Stimulated activated CD4-positive, alpha-beta T cell treated with anti-CD3 and anti-CD28 coated beads, Interleukin-1b, Interleukin-23, amount 100 ng/mL, for 4 hours (primary cell): ENCODE data around the gene CDK5R1.
"Not testable (repeated sequence)": the region's sequence is repeated elsewhere in the genome, so short reads cannot be mapped to it uniquely, and the experiment has no call there.

Experiments
- DNase-seq, 2 donors: peaks; one replicate each; pipeline ENCODE4 v3.0.0-alpha.2; 2020; ENCODE audit warnings: low read depth in 2 of 2

CDK5R1 gene

GRCh38 chr17:32516940-32517701 lies 30.3 kb downstream of the CDK5R1 start:
- DNase-seq: no peak

- no peak for DNase-seq
Measured at GRCh38 chr17:32517982-32518381, 31.2 kb downstream of the CDK5R1 start.

GRCh38 chr17:32518646-32519227 lies 31.9 kb downstream of the CDK5R1 start:
- DNase-seq: no peak

GRCh38 chr17:32519228-32520103 lies 32.7 kb downstream of the CDK5R1 start:
- peak; percentile 27 to 36 for DNase-seq

- no peak for DNase-seq
Measured at GRCh38 chr17:32520104-32520701, 33.4 kb downstream of the CDK5R1 start.

GRCh38 chr17:32520737-32521404 lies 34.1 kb downstream of the CDK5R1 start:
- no peak for DNase-seq

- DNase-seq: no peak
Measured at GRCh38 chr17:32523017-32523680, 36.4 kb downstream of the CDK5R1 start.

GRCh38 chr17:32523827-32524552 lies 37.2 kb downstream of the CDK5R1 start:
- DNase-seq: no peak

GRCh38 chr17:32524553-32524880 lies 37.7 kb downstream of the CDK5R1 start:
- DNase-seq: not testable (repeated sequence)

- DNase-seq: no peak
Measured at GRCh38 chr17:32525122-32525521, 38.3 kb downstream of the CDK5R1 start.

GRCh38 chr17:32527146-32527545 lies 40.4 kb downstream of the CDK5R1 start:
- DNase-seq: no peak

- no peak for DNase-seq
Measured at GRCh38 chr17:32528825-32529224, 42.0 kb downstream of the CDK5R1 start.

- DNase-seq: no peak
Measured at GRCh38 chr17:32529604-32530003, 42.8 kb downstream of the CDK5R1 start.

- DNase-seq: no peak
Measured at GRCh38 chr17:32533296-32533695, 46.5 kb downstream of the CDK5R1 start.

GRCh38 chr17:32536736-32537643 lies 50.2 kb downstream of the CDK5R1 start:
- no peak for DNase-seq
